C4-2B (cell line): Measurements from ENCODE around the gene ZNF556.

ENCODE experiments used
- ZFX ChIP-seq: fragments of 450-650 bp; IDR thresholded peaks from 2 replicates; pipeline ENCODE4 v1.6.1; 2017
- TF ChIP-seq, protein P1 (sequence below): fragments of 450-650 bp; conservative IDR thresholded peaks from 2 replicates; pipeline ENCODE4 v1.5.1; 2017; ENCODE audit warnings: mild to moderate bottlenecking

DNA sequence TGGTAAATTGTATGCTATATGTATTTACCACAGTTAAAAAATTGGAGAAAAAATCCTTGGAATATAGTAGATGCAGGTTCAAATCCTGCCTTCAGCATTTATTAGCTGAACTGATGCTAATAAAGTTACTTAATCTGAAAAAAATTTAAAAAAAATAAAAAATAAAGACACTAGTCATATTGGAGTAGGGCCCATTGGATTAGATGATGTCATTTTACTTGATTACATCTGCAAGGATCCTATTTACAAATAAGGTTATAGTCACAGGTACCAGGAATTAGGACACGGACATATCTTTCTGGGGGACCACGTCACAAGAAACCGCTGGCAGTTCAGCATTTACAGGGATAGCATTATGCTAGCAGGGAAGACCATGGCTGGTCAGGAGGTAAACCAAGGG lies 19.6 kb upstream of the ZNF556 start:
- TF ChIP-seq, protein P1, sequence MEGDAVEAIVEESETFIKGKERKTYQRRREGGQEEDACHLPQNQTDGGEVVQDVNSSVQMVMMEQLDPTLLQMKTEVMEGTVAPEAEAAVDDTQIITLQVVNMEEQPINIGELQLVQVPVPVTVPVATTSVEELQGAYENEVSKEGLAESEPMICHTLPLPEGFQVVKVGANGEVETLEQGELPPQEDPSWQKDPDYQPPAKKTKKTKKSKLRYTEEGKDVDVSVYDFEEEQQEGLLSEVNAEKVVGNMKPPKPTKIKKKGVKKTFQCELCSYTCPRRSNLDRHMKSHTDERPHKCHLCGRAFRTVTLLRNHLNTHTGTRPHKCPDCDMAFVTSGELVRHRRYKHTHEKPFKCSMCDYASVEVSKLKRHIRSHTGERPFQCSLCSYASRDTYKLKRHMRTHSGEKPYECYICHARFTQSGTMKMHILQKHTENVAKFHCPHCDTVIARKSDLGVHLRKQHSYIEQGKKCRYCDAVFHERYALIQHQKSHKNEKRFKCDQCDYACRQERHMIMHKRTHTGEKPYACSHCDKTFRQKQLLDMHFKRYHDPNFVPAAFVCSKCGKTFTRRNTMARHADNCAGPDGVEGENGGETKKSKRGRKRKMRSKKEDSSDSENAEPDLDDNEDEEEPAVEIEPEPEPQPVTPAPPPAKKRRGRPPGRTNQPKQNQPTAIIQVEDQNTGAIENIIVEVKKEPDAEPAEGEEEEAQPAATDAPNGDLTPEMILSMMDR, result no peak
- no peak for TF ChIP-seq ZFX
